Lower leg skin (tissue), 4 donors: Measurements from ENCODE around the gene CTPS1. TPM values are rescaled to one million over a fixed set of nuclear protein-coding genes. Genes with fewer than 3 reads are reported as not detected.

Experiments
- DNase-seq, 2 donors: peaks; one replicate each; pipeline ENCODE4 v3.0.0-alpha.2; 2019; ENCODE audit warnings: low spot score in 2 of 2
- H3K4me3 ChIP-seq: fragments of 200-600 bp; sonication (generic); 2 replicates; pipeline ENCODE4 v1.5.1; 2017; ENCODE audit warnings: mild to moderate bottlenecking, low read depth; ENCODE audit not compliant: poor library complexity, severe bottlenecking
- CTCF ChIP-seq, 3 donors: fragments of 450-650 bp; IDR thresholded peaks; one replicate each; pipeline ENCODE4 v1.5.1; 2016; ENCODE audit warnings: antibody characterized with exemption in 3 of 3, mild to moderate bottlenecking in 3 of 3, moderate library complexity in 2 of 3
- POLR2A ChIP-seq, 2 donors: fragments of 450-650 bp; IDR thresholded peaks; one replicate each; pipeline ENCODE4 v1.6.1; 2016 to 2017; ENCODE audit warnings: antibody characterized with exemption in 2 of 2, mild to moderate bottlenecking in 1 of 2, moderate library complexity in 1 of 2
- WGBS, 2 donors: methylation state at CpG; one replicate each; pipeline ENCODE4 v1.1.5; 2018; 5-methylcytosine and 5-hydroxymethylcytosine counted together
- intact Hi-C: fragments of 100-400 bp; cut with DNase I; formaldehyde crosslinking; loops from one replicate; pipeline ENCODE4 v1.15.0; 2023; ENCODE audit warnings: low total_unique reads
- total RNA-seq, 4 donors: library from RNA; depleted of rRNA; stranded (reverse); fragments of >200 nt; gene quantifications; one replicate each; pipeline ENCODE4 v1.1.0, GENCODE V29; 2016

Gene CTPS1
- total RNA-seq, 4 donors from 2014 or later: 7.7 to 23.3 (median 8.9) TPM

DNA sequence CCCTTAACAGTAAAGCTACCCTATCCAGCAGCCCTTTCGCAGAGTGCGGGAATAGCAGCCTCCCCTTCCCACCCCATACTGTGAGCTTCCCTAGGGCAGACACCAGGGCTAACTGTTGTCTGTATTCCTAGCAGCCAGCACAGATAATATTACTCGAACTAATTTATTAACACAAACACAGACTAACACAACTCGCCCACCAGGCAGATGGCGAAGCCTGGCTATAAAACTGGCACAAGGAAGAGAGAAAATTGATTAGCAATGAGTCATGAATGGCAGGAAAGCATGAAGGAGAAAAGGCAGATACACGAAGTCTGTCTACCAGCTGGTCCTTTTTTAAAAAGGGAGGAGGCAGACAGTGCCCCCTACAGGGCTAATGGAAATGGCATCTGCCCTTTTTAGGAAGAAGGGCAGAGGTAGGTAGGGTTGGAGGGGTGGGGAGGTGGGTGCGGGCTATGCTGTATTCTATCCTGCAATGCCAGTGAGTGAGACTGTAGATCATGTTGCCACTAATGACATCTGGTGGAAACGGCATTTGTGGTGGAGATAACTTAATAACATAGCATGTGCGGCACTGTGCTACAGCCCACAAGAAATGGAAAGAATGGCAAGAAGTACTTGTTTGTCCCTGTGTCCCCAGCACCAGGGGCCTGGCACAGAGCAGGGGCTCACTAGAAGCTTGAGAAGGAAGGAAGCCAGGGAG lies 30.6 kb upstream of the CTPS1 start:
- TF ChIP-seq POLR2A (IDR thresholded peaks at IDR 0.05): no peak
- TF ChIP-seq CTCF (IDR thresholded peaks at IDR 0.05): no peak
- WGBS, 2 donors: 22 to 24% methylated on average over 9 of the region's 9 CpGs
- no peak overlapping the region for H3K4me3 ChIP-seq
- DNase-seq: peak in 1 of 2 donors; percentile 58
- intact Hi-C loops: no loop called here

DNA sequence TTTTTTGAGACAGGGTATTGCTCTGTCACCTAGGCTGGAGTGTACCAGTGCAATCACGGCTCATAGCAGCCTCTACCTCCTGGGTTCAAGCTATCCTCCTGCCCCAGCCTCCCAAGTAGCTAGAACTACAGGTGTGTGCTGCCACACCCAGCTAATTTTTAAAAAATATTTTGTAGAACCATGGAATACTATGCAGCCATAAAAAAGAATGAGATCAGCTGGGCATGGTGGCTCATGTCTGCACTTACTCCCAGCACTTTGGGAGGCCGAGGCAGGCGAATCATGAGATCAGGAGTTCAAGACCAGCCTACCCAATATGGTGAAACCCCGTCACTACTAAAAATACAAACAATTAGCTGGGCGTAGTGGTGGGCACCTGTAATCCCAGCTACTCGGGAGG lies 29.9 kb upstream of the CTPS1 start:
- TF ChIP-seq CTCF (IDR thresholded peaks at IDR 0.05): no peak
- TF ChIP-seq POLR2A (IDR thresholded peaks at IDR 0.05): no peak
- WGBS, 2 donors: 93 to 94% methylated on average over 6 of the region's 6 CpGs

DNA sequence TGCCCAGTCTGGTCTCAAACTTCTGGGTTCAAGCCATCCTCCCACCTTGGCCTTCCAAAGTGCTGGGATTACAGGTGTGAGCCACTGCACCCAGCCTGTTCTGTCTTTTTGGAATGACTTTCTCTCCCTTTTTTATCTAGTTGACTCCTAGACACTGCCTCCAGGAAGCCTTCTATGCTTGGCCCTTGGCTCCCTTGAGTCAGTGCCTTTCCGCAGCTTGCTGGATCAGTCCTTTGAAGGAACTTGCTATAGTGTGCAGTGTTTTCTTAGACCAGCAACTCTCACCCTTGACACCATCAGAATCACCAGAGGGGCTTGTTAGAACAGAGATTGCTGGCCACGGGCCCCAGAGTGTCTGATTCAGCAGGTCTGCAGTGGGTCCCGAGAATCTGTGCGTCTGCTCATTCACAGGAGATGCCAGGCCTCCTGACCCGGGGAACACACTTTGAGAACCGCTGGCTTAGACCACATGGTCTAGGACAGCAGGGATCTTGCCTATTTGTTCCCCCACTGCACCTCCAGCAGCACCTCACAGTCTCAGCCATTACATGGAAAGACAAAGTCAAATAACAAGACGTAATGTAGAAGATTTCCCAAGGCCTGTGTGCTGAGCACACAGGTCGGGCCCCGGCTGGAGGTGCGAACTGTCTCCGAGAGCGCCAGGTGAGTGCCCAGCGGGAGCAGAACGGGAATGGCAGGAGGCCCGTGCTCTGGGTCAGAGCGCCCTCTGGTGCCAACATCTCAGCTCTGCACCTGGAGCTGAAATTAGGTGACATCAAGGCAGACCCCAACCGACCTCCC lies 27.4 kb upstream of the CTPS1 start:
- TF ChIP-seq POLR2A (IDR thresholded peaks at IDR 0.05): no peak
- TF ChIP-seq CTCF (IDR thresholded peaks at IDR 0.05): peak in 1 of 3 donors; percentile 62
- intact Hi-C loops: loop anchor here (2.0 kb wide), 1 partner anchor 103 kb away; no protein-coding TSS in a partner anchor
- peak; percentile 52 to 94 for DNase-seq
- H3K4me3 ChIP-seq: no peak overlapping the region
- 17 to 19% methylated on average over 16 to 17 of the region's 17 CpGs for WGBS, 2 donors

More for the DNA sequence above, 29.9 kb upstream of the CTPS1 start:
- intact Hi-C loops: no loop called here
- DNase-seq: no peak
- H3K4me3 ChIP-seq: no peak overlapping the region

- no peak overlapping the region for H3K4me3 ChIP-seq
- TF ChIP-seq POLR2A (IDR thresholded peaks at IDR 0.05): no peak
- DNase-seq: no peak
- intact Hi-C loops: loop anchor here (2.0 kb wide), 1 partner anchor 104 kb away; no protein-coding TSS in a partner anchor
- WGBS, 2 donors: 47 to 55% methylated on average over 6 of the region's 6 CpGs
These were observed 26.7 kb upstream of the CTPS1 start for GRCh38 chr1:40952744-40953315.

- intact Hi-C loops: loop anchor here (1.0 kb wide), 1 partner anchor 180 kb away; no protein-coding TSS in a partner anchor
- H3K4me3 ChIP-seq: no peak overlapping the region
- TF ChIP-seq POLR2A (IDR thresholded peaks at IDR 0.05): no peak
- no peak for TF ChIP-seq CTCF (IDR thresholded peaks at IDR 0.05)
- WGBS, 2 donors: 24 to 25% methylated on average over 9 of the region's 9 CpGs
- DNase-seq: no peak
These were observed 24.9 kb upstream of the CTPS1 start for GRCh38 chr1:40954626-40955025.

DNA sequence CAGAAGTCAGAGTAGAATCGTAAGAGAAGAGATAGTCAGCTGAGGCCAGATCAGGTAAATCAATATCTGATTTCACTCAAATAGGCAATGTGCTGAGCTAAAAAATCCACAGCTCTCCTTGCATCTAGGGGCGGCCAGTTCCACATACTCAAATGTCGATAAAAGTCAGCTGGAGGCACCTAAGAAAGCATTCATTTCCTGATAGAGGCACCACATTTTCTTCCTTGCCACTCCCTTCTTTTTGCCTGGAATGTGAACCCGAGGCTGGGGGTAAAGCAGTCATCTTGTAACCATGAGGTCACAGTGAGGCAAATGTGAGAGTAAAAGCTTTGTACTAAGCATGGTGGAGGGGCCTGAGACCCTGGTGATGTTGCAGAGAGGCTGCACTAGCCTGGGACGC lies 24.2 kb upstream of the CTPS1 start:
- no peak for DNase-seq
- no peak overlapping the region for H3K4me3 ChIP-seq
- TF ChIP-seq CTCF (IDR thresholded peaks at IDR 0.05) (no peak), POLR2A (IDR thresholded peaks at IDR 0.05) (no peak)
- 66 to 69% methylated on average over 5 of the region's 5 CpGs for WGBS, 2 donors
- intact Hi-C loops: no loop called here
